ENCODE data around the gene KIF16B.

GRCh38 chr20:16560216-16560615 lies 13.0 kb downstream of the KIF16B start:
- TF ChIP-seq POLR2A (IDR thresholded peaks at IDR 0.05) = no peak
- TF ChIP-seq, protein P1, sequence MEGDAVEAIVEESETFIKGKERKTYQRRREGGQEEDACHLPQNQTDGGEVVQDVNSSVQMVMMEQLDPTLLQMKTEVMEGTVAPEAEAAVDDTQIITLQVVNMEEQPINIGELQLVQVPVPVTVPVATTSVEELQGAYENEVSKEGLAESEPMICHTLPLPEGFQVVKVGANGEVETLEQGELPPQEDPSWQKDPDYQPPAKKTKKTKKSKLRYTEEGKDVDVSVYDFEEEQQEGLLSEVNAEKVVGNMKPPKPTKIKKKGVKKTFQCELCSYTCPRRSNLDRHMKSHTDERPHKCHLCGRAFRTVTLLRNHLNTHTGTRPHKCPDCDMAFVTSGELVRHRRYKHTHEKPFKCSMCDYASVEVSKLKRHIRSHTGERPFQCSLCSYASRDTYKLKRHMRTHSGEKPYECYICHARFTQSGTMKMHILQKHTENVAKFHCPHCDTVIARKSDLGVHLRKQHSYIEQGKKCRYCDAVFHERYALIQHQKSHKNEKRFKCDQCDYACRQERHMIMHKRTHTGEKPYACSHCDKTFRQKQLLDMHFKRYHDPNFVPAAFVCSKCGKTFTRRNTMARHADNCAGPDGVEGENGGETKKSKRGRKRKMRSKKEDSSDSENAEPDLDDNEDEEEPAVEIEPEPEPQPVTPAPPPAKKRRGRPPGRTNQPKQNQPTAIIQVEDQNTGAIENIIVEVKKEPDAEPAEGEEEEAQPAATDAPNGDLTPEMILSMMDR (IDR thresholded peaks at IDR 0.05) = no peak
